Neutrophil (primary cell): ENCODE results near the gene KRT81.

ENCODE experiments used
- H3K27ac ChIP-seq: fragments of 200-600 bp; sonication (generic); 2 replicates; pipeline ENCODE4 v1.5.1; 2016; ENCODE audit warnings: mild to moderate bottlenecking, moderate library complexity
- H3K27me3 ChIP-seq: fragments of 200-600 bp; sonication (generic); 2 replicates; pipeline ENCODE4 v1.6.0; 2016; ENCODE audit warnings: mild to moderate bottlenecking
- H3K36me3 ChIP-seq: fragments of 200-600 bp; sonication (generic); 2 replicates; pipeline ENCODE4 v1.5.1; 2017
- H3K4me1 ChIP-seq, 2 experiments: fragments of 200-600 bp in 1 of 2; sonication (generic) in 1 of 2; 1 replicate in 1 of 2; 2 replicates in 1 of 2; pipeline versions ENCODE4 v1.5.1 to v1.6.1; 2013 to 2016; ENCODE audit warnings: low read depth in 1 of 2, low read length in 1 of 2, mild to moderate bottlenecking in 1 of 2, moderate library complexity in 1 of 2; ENCODE audit not compliant: control insufficient read depth in 1 of 2, insufficient read depth in 1 of 2
- H3K4me3 ChIP-seq, 2 experiments: fragments of 200-600 bp in 1 of 2; sonication (generic) in 1 of 2; 1 replicate in 1 of 2; 2 replicates in 1 of 2; pipeline ENCODE4 v1.5.1; 2013 to 2016; ENCODE audit warnings: low read depth in 1 of 2, low read length in 1 of 2, mild to moderate bottlenecking in 1 of 2, moderate library complexity in 1 of 2
- H3K9me3 ChIP-seq: fragments of 200-600 bp; sonication (generic); 2 replicates; pipeline ENCODE4 v1.5.1; 2016
- TF ChIP-seq, protein P1 (sequence below): fragments of 200-600 bp; sonication (generic); IDR thresholded peaks from 2 replicates; pipeline ENCODE4 v1.5.1; 2016; ENCODE audit warnings: antibody characterized with exemption

KRT81 gene

DNA sequence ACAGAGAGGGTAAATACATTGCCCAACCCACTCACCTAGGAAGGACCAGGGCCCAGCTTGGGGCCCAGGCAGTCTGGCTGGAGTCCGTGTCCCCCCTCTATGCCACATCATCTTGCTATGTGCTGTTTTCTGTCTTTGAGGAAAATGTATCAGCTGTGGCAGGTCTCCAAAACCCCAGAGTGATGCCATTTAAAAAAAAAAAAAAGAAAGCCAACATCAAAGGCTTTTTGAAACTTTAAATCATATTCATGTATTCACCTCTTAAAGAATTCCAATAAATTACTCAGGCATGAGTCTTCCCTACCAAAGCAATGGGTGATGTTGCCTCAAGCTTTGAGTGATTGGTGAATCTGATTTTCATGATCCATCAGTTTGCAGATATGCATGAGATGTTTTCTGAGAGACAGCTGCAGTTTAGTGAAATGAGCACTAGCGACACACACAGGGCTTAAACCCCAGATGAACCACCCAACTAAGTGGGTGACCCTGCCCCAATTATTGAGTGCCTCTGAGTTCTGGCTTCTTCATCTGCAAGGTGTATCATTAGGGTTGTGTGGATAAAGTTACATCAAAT lies 6.1 kb downstream of the KRT81 start:
- no peak overlapping the region for H3K4me3 ChIP-seq
- no peaks in the 10 kb centered on the region for H3K9me3 ChIP-seq
- peaks cover 13% of the 10 kb centered on the region for H3K27me3 ChIP-seq
- no peak overlapping the region for H3K27ac ChIP-seq
- H3K4me1 ChIP-seq, result no peaks in the 10 kb centered on the region
- TF ChIP-seq, protein P1, sequence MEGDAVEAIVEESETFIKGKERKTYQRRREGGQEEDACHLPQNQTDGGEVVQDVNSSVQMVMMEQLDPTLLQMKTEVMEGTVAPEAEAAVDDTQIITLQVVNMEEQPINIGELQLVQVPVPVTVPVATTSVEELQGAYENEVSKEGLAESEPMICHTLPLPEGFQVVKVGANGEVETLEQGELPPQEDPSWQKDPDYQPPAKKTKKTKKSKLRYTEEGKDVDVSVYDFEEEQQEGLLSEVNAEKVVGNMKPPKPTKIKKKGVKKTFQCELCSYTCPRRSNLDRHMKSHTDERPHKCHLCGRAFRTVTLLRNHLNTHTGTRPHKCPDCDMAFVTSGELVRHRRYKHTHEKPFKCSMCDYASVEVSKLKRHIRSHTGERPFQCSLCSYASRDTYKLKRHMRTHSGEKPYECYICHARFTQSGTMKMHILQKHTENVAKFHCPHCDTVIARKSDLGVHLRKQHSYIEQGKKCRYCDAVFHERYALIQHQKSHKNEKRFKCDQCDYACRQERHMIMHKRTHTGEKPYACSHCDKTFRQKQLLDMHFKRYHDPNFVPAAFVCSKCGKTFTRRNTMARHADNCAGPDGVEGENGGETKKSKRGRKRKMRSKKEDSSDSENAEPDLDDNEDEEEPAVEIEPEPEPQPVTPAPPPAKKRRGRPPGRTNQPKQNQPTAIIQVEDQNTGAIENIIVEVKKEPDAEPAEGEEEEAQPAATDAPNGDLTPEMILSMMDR, result no peak
- H3K36me3 ChIP-seq, result no peaks in the 10 kb centered on the region

DNA sequence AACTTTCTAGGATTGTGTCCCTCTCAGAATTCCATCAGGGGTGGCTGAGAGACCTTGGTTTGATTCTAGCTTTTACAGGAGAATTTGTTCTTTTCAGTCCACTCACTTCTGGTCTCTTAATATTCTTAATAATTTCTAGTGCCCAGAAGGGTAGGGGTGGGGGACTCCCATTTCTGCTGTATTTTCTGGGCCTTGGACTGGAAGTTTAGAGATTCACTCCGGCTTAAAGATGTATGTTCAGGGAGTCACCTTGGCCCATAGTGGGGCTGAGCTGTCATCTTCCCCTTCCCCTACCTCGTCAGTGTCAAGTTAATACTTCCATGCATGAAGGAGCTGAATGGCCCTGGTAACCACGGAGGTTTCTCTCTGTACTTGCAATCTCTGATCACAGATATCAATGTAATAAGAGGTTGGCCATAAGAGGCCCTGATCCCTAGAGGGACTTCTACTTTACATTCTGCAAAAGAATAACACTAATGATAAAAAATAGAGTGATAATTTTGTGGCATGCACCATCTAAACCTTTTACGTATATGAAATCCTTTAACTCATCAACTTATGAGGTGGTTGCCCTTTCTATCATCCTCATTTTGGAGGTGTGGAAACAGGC lies 6.7 kb downstream of the KRT81 start:
- Histone ChIP-seq H3K9me3 (no peaks in the 10 kb centered on the region), H3K27me3 (peaks cover 16% of the 10 kb centered on the region), H3K4me1 (no peaks in the 10 kb centered on the region), H3K27ac (no peak overlapping the region), H3K4me3 (no peak overlapping the region), H3K36me3 (no peaks in the 10 kb centered on the region)
- TF ChIP-seq, protein P1, result no peak

DNA sequence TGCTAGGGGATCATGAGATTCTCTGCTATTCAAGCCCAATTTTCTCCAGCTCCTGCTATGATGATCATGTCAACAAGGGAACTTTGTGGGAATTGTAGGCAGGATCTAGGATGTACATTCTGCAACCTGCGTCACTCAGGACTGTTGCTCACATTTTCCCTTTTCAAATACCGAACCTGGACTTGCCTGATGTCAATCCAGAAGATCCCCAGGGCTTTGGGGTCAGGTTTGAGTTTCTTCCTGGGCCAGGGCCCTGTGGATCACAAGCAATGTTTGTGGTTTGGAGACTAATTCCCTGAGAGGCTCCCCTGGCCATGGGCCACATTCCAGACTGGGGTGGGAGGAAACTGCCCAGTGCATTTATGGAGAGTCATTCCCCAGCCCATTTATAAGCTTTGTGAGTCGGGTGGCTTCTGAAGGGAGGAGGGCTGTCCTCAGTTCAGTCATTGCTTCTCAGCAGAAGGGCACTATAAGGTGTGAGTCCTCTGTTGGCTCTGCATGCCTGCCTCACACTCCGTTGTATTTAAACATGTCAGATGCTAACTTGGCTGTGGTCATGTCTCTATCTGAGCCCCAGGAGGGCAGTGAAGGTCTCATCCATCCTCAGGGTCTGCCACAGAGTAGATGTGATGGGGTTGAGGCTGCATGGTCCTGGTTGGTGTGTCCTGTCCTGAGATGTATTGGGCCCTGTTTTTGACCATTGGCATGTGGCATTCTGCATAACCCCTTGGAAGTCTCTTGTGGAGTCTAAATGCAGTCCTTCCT lies 10.4 kb downstream of the KRT81 start:
- Histone ChIP-seq H3K27ac (no peak overlapping the region), H3K36me3 (no peaks in the 10 kb centered on the region), H3K4me3 (no peak overlapping the region), H3K9me3 (no peaks in the 10 kb centered on the region), H3K27me3 (peaks cover 43% of the 10 kb centered on the region), H3K4me1 (no peaks in the 10 kb centered on the region)
- TF ChIP-seq, protein P1, result no peak

- Histone ChIP-seq H3K9me3 (no peaks in the 10 kb centered on the region), H3K36me3 (no peaks in the 10 kb centered on the region), H3K27me3 (peaks cover 50% of the 10 kb centered on the region), H3K27ac (no peak overlapping the region), H3K4me3 (no peak overlapping the region), H3K4me1 (no peaks in the 10 kb centered on the region)
- TF ChIP-seq, protein P1, result no peak
Measured at GRCh38 chr12:52280319-52280795, 11.0 kb downstream of the KRT81 start.

DNA sequence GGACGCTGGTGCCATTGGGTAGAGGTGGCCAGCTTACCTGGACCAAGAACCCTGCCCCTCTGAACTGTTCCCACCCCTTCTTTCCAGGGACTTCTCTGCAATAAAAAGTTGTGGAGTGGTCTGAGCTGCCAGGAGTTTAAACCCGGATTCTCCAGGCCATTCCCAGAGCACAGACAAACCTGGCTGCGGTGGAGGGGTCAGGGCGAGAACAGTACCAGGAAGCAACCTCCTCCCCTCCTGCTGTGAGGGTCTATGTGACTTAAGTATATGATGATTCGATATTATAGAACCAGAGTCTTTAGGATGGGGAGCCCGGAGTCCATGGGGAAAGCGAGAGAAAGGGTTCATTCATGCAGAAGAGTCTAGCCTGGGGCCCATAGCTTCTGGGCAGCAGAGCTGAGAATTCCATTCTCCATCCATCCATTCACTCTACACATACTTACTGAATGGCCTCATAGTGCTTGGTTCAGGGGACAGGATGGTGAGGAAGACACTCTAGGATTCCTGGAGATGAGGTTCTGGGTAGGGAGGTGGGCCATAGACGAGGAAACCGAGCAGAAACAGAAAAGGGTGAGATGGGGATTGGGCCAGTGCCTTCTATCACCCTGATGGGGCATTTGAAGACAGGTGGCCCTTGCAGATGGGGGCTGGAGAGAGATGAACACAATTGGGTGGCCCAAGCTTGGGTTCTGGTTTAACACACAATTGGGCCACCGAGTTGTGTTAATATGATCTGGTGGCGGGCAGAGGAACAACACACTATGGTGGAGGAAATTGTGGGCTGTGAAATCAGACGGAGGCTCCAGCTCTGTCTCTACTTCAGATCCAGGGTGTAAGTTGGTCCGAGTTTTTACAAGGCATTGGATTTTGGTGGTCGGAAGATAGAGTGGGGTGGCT lies 11.7 kb downstream of the KRT81 start:
- Histone ChIP-seq H3K9me3 (no peaks in the 10 kb centered on the region), H3K27ac (no peak overlapping the region), H3K4me1 (no peaks in the 10 kb centered on the region), H3K4me3 (no peak overlapping the region), H3K27me3 (peaks cover 57% of the 10 kb centered on the region), H3K36me3 (no peaks in the 10 kb centered on the region)
- TF ChIP-seq, protein P1, result no peak
